Ovary (tissue), 9 donors: Measurements from ENCODE around the gene OGA. TPM values are rescaled to one million over a fixed set of nuclear protein-coding genes. Genes with fewer than 3 reads are reported as not detected.
A peak's percentile ranks its signal among the peaks of the same experiment; 100 is the strongest.

Source experiments
- DNase-seq, 5 donors: peaks; one replicate each; pipeline ENCODE4 v3.0.0-alpha.2; 2019 to 2020
- H3K27ac ChIP-seq, 2 donors: fragments of 200-600 bp; one replicate each; pipeline versions ENCODE4 v1.5.1 to v1.8.0; 2019 to 2022
- H3K27me3 ChIP-seq: fragments of 200-600 bp; one replicate; pipeline ENCODE4 v1.8.0; 2022
- H3K36me3 ChIP-seq: fragments of 200-600 bp; sonication (generic); one replicate; pipeline ENCODE4 v1.5.1; 2019
- H3K4me1 ChIP-seq: one replicate; pipeline ENCODE4 v1.8.1; 2013; ENCODE audit warnings: mild to moderate bottlenecking, moderate library complexity; ENCODE audit not compliant: insufficient read depth
- H3K4me3 ChIP-seq: fragments of 200-600 bp; sonication (generic); one replicate; pipeline ENCODE4 v1.5.1; 2017
- H3K9me3 ChIP-seq, 2 donors: fragments of 200-600 bp in 1 of 2; sonication (generic) in 1 of 2; one replicate each; pipeline versions ENCODE4 v1.5.1 to v1.8.1; 2013 to 2019; ENCODE audit warnings: mild to moderate bottlenecking in 1 of 2, moderate library complexity in 1 of 2
- EP300 ChIP-seq: sonication (generic); formaldehyde crosslinking; IDR thresholded peaks from one replicate; pipeline ENCODE4 v1.6.1; 2017; ENCODE audit warnings: antibody characterized with exemption
- POLR2A ChIP-seq: fragments of 450-650 bp; IDR thresholded peaks from one replicate; pipeline ENCODE4 v1.6.1; 2017; ENCODE audit warnings: antibody characterized with exemption, mild to moderate bottlenecking, moderate library complexity
- WGBS, 3 donors: extraction: QIAGEN DNeasy Blood & Tissue Kit in 1 of 3; methylation state at CpG; one replicate each; pipeline versions ENCODE4 v1.1.5 to v1.1.7; 2013 to 2017; 5-methylcytosine and 5-hydroxymethylcytosine counted together
- intact Hi-C, 4 donors: fragments of 100-400 bp; cut with DNase I; formaldehyde crosslinking; loops; one replicate each; pipeline versions ENCODE4 v1.11.0 to v1.15.1; 2022 to 2023
- polyA plus RNA-seq, 2 donors: library from polyadenylated mRNA; stranded (reverse); fragments of 200-250 nt in 1 of 2; fragments of 350-450 nt in 1 of 2; fragmentation: Illumina TruSeq in 1 of 2; extraction: RNeasy Lipid Tissue Mini Kit (QIAGEN cat#74804) in 1 of 2; gene quantifications; one replicate each; pipeline ENCODE4 v1.2.3, GENCODE V29; 2013 to 2014
- total RNA-seq, 7 donors: library from RNA; depleted of rRNA in 2 of 7; stranded (reverse); fragments of >200 nt in 2 of 7; fragmentation: NEBNext Ultra II Directional in 3 of 7; extraction: Animal tissue kit (Norgen Biotek cat#: 25700) in 3 of 7; gene quantifications; one replicate each; pipeline versions ENCODE4 v1.1.0 to v1.2.4, GENCODE V29; 2016 to 2023
- TF ChIP-seq, protein P1 (sequence below), 3 donors: fragments of 450-650 bp in 2 of 3; fragments of 200-600 bp in 1 of 3; IDR thresholded peaks; one replicate each; pipeline versions ENCODE4 v1.5.1 to v1.8.0; 2016 to 2022; ENCODE audit warnings: antibody characterized with exemption in 3 of 3, mild to moderate bottlenecking in 1 of 3
- donor health status: DM: no; HTN: no; CAD: no; lungs with moderate emphysema.
- donor health status: DM: no; HTN: no; CAD: no.
- donor health status: Bipolar disorder and iron deficiency.
- donor health status: DM: yes; HTN: yes; CAD: no.
- donor health status: DM: no; HTN: no; CAD: no.
- donor health status: DM: yes; HTN: yes; CAD: no.

Gene OGA
- total and polyA plus RNA-seq, 9 donors: 58.9 to 134 (median 102) TPM

DNA sequence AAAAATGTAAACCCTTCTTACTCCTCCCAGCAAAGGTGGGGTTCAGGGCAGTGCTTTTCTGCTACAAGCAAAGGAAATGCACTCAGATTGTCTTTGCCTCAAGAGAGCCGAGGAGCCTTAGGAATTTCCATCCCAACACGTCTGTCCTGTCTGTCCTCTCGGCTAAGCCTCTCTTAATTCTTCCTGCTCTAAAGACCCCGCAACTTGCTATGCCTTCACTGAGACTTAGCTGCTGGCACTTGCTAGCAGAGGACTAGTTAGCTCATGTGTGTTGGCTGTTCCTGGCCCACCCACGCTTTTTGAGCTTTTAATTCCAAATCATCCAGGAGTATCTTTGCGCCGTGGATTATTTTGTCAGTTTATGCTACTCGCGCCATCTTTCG lies 34.5 kb downstream of the OGA start:
- Histone ChIP-seq H3K36me3 (no peaks in the 10 kb centered on the region), H3K4me1 (peaks cover 20% of the 10 kb centered on the region), H3K4me3 (no peak overlapping the region), H3K27ac (no peak overlapping the region), H3K9me3 (no peaks in the 10 kb centered on the region), H3K27me3 (no peaks in the 10 kb centered on the region)
- intact Hi-C loops: loop anchor here in 1 of 4 donors (10.0 kb wide), 1 partner anchor 179 kb away; no protein-coding TSS in a partner anchor
- TF ChIP-seq, protein P1, sequence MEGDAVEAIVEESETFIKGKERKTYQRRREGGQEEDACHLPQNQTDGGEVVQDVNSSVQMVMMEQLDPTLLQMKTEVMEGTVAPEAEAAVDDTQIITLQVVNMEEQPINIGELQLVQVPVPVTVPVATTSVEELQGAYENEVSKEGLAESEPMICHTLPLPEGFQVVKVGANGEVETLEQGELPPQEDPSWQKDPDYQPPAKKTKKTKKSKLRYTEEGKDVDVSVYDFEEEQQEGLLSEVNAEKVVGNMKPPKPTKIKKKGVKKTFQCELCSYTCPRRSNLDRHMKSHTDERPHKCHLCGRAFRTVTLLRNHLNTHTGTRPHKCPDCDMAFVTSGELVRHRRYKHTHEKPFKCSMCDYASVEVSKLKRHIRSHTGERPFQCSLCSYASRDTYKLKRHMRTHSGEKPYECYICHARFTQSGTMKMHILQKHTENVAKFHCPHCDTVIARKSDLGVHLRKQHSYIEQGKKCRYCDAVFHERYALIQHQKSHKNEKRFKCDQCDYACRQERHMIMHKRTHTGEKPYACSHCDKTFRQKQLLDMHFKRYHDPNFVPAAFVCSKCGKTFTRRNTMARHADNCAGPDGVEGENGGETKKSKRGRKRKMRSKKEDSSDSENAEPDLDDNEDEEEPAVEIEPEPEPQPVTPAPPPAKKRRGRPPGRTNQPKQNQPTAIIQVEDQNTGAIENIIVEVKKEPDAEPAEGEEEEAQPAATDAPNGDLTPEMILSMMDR (IDR thresholded peaks at IDR 0.05): no peak
- TF ChIP-seq EP300: no peak
- no peak for TF ChIP-seq POLR2A
- peak in 1 of 5 donors; percentile 13 for DNase-seq
- 22 to 35% (median 30%) methylated on average over 10 of the region's 10 CpGs for WGBS, 3 donors

DNA sequence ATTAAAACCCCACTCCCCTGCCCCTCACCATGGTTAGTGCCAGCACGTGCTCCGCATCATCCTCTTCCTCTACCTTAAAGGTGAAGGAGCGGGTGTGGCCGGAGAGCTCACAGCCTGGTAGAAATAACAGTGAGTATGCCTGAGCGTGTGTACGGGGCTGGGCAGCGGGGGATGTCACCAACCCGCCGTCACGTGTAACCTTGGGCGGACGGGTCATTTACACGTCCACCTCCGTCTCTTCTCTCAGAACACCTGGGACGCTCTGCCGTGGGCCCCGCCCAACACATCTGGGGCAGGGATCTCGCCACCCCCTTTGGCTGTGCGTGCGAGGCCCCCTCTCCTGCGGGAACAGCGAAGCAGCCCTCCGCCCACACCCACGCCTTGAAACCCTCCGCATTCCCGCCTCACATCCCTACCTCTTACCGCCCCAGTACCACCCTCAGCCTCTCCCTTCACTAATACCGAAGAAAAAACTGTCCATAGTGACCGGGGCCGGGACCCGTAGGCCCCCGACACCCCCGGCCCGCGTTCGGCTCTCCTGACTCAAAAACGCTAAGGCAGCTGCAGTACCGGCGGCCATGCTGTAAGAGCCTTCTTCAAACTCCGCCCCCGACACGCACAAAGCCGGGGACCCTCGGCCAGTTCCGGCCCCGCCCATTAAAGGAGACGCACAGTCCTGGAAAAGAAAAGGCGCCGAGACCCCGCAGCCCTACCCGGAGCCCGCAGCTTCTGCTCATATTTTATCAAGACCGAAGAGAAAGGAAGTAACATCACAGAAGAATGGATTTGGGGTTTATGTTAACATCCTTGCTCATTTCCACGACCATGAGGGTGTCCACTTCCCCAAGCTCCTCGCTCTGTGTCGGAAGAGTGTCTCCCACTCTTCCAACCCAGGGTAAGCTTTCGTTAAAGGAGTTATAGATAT lies 35.2 kb downstream of the OGA start, which contains the start of gene NPM3:
Gene NPM3, minus strand, starts transcription at position 636 of the 925 bp plus-strand sequence. Its CDS starts 56 bp downstream, at position 580.
- no peak within 1 kb of the TSS for H3K27ac ChIP-seq
- intact Hi-C loops: loop anchor here in 1 of 4 donors (10.0 kb wide), 1 partner anchor 178 kb away; no protein-coding TSS in a partner anchor
- 1% methylated on average over 55 to 57 of the region's 57 CpGs for WGBS, 3 donors
- H3K4me3 ChIP-seq: peak within 1 kb of the TSS; percentile 53
- H3K4me1 ChIP-seq: peaks cover 20% of the 10 kb centered on the region
- peak; percentile 74 to 83 (median 78) for DNase-seq
- no peaks in the 10 kb centered on the region for H3K27me3 ChIP-seq
- no peaks in the 10 kb centered on the region for H3K36me3 ChIP-seq
- no peaks in the 10 kb centered on the region for H3K9me3 ChIP-seq
- no peak for TF ChIP-seq EP300
- TF ChIP-seq, protein P1 (IDR thresholded peaks at IDR 0.05): no peak
- no peak for TF ChIP-seq POLR2A

DNA sequence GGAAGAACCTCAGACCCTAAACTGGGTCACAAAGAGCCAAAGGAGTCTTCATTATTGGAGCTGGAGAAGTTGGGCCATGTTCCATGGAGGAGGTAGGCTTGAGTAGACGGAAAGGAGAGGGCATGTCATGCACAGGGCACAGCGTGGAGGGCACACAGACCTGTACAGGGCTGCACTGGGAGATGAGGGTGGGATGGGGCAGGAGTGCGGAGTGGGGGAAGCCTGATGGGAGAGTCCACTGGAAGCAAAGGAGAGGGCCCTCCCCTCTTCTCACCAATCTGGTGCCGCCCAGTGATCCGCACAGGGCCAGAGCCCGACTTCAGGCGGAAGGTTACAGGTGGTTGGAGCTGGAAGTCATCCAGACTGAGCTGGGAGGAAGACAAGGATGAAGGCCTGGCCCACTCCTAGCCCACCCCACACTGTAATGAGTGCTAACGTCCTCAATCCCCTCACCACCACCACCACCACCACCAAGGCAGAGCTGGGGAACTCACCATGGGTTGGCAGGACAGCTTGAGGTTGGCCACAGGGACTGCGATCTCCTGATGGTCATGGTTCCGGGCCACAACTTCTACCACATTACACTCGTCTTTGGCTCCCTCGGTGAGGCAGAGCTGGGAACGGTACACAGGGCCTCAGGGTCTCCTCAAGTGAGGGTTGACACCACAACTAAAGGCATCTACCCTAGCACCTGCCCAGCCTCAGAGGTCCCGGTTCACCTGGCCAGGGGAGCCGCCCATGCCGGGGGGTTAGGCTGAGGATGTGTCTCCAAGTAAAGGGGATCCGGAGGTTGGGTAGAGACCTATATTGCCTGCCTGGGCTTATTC lies 36.0 kb downstream of the OGA start:
- Histone ChIP-seq H3K4me3 (peak overlapping the region; percentile 53), H3K27me3 (no peaks in the 10 kb centered on the region), H3K27ac (no peak overlapping the region), H3K9me3 (no peaks in the 10 kb centered on the region), H3K4me1 (peaks cover 20% of the 10 kb centered on the region), H3K36me3 (no peaks in the 10 kb centered on the region)
- 46 to 54% (median 46%) methylated on average over 17 of the region's 17 CpGs for WGBS, 3 donors
- no peak for DNase-seq
- TF ChIP-seq POLR2A (no peak), EP300 (no peak)
- TF ChIP-seq, protein P1 (IDR thresholded peaks at IDR 0.05): no peak
- intact Hi-C loops: loop anchor here in 1 of 4 donors (10.0 kb wide), 1 partner anchor 177 kb away; no protein-coding TSS in a partner anchor

DNA sequence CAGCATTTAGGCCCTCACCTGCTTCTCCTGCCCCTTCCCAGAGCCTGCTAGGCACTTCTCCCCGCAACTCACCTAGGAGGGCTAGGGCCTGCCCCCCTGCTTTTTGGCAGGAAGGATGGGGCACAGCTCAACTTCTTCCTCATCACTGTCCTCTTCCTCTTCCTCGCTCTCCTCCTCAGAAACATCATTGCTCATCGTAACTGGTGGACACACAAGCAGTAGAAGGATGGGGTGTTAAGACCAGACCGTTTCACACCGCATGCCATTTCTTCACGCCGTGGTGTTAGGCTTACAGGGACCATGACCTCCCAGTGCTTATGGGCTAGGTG lies 36.6 kb downstream of the OGA start:
- Histone ChIP-seq H3K27me3 (no peaks in the 10 kb centered on the region), H3K27ac (no peak overlapping the region), H3K4me3 (no peak overlapping the region), H3K36me3 (no peaks in the 10 kb centered on the region), H3K9me3 (no peaks in the 10 kb centered on the region), H3K4me1 (peaks cover 20% of the 10 kb centered on the region)
- TF ChIP-seq POLR2A (no peak), EP300 (no peak)
- TF ChIP-seq, protein P1 (IDR thresholded peaks at IDR 0.05): no peak
- 77 to 85% (median 80%) methylated on average over 7 of the region's 7 CpGs for WGBS, 3 donors
- no peak for DNase-seq
- intact Hi-C loops: loop anchor here in 1 of 4 donors (10.0 kb wide), 1 partner anchor 177 kb away; no protein-coding TSS in a partner anchor
